GM23338 (cell line): ENCODE measurements around the gene FLNB. TPM values are rescaled to one million over a fixed set of nuclear protein-coding genes. Genes with fewer than 3 reads are reported as not detected.

ENCODE experiments used
- ATAC-seq: fragments of 200-7000 bp; cut with Tn5 transposase; 3 replicates; pipeline ENCODE4 v1.9.1; 2020
- DNase-seq: peaks from one replicate; pipeline ENCODE4 v3.0.0-alpha.2; 2015; ENCODE audit warnings: low spot score
- H2AFZ ChIP-seq: fragments of 200-600 bp; sonication (generic); 2 replicates; pipeline ENCODE4 v1.8.0; 2016; ENCODE audit warnings: antibody characterized with exemption, mild to moderate bottlenecking, moderate library complexity
- H3F3A ChIP-seq: fragments of 200-600 bp; sonication (generic); replicated peaks from 2 replicates; pipeline ENCODE4 v1.8.0; 2017; ENCODE audit warnings: antibody characterized with exemption, mixed run types, low read depth
- H3K27ac ChIP-seq: fragments of 200-600 bp; sonication (generic); 2 replicates; pipeline ENCODE4 v1.6.1; 2016; ENCODE audit warnings: low read depth
- H3K27me3 ChIP-seq: fragments of 200-600 bp; sonication (generic); 2 replicates; pipeline ENCODE4 v1.8.0; 2016; ENCODE audit warnings: mild to moderate bottlenecking, mixed run types, moderate library complexity; ENCODE audit not compliant: insufficient read depth
- H3K36me3 ChIP-seq: fragments of 200-600 bp; sonication (generic); 2 replicates; pipeline ENCODE4 v1.8.0; 2016; ENCODE audit warnings: mild to moderate bottlenecking; ENCODE audit not compliant: insufficient read depth
- H3K4me1 ChIP-seq: fragments of 200-600 bp; sonication (generic); 2 replicates; pipeline ENCODE4 v1.8.0; 2016; ENCODE audit warnings: mild to moderate bottlenecking, moderate library complexity; ENCODE audit not compliant: insufficient read depth
- H3K4me2 ChIP-seq: fragments of 200-600 bp; sonication (generic); 2 replicates; pipeline ENCODE4 v1.7.1; 2017; ENCODE audit warnings: mixed run types
- H3K4me3 ChIP-seq: fragments of 200-600 bp; sonication (generic); 2 replicates; pipeline ENCODE4 v1.6.1; 2016; ENCODE audit warnings: mixed run types
- H3K79me2 ChIP-seq: fragments of 200-600 bp; sonication (generic); replicated peaks from 2 replicates; pipeline ENCODE4 v1.8.0; 2017; ENCODE audit warnings: mild to moderate bottlenecking; ENCODE audit not compliant: insufficient read depth
- H3K9me2 ChIP-seq: fragments of 200-600 bp; sonication (generic); 2 replicates; pipeline ENCODE4 v1.8.0; 2017; ENCODE audit not compliant: insufficient read depth
- H4K20me1 ChIP-seq: fragments of 200-600 bp; sonication (generic); replicated peaks from 2 replicates; pipeline ENCODE4 v1.8.0; 2017; ENCODE audit warnings: mild to moderate bottlenecking; ENCODE audit not compliant: insufficient read depth
- H3K27ac Mint-ChIP-seq: 2 replicates; pipeline ENCODE4 v1.8.0; 2020; ENCODE audit warnings: inconsistent platforms, mild to moderate bottlenecking, moderate library complexity, mixed read lengths
- H3K27me3 Mint-ChIP-seq: 3 replicates; pipeline ENCODE4 v1.8.0; 2022; ENCODE audit warnings: low read depth, mild to moderate bottlenecking, moderate library complexity, mixed read lengths, inconsistent platforms; ENCODE audit not compliant: insufficient read depth, poor library complexity
- H3K36me3 Mint-ChIP-seq: 3 replicates; pipeline ENCODE4 v1.8.0; 2021; ENCODE audit warnings: low read depth, mild to moderate bottlenecking, inconsistent platforms, moderate library complexity, mixed read lengths
- H3K4me1 Mint-ChIP-seq: 3 replicates; pipeline ENCODE4 v1.8.0; 2020; ENCODE audit warnings: mild to moderate bottlenecking, inconsistent platforms, mixed read lengths
- H3K4me3 Mint-ChIP-seq: 3 replicates; pipeline ENCODE4 v1.8.0; 2021; ENCODE audit warnings: moderate library complexity, mild to moderate bottlenecking, inconsistent platforms, mixed read lengths
- H3K9me3 Mint-ChIP-seq: 3 replicates; pipeline ENCODE4 v1.8.0; 2020; ENCODE audit warnings: moderate library complexity, mild to moderate bottlenecking, inconsistent platforms, mixed read lengths
- CREB1 ChIP-seq: fragments of 250-450 bp; sonication (Bioruptor Pico); IDR thresholded peaks from 2 replicates; pipeline ENCODE4 v1.5.0; 2020; ENCODE audit warnings: low read depth, mild to moderate bottlenecking, moderate library complexity
- EZH2 ChIP-seq: fragments of 200-600 bp; sonication (generic); IDR thresholded peaks from one replicate; pipeline ENCODE4 v1.8.0; 2017; ENCODE audit warnings: antibody characterized with exemption, mild to moderate bottlenecking, low read depth; ENCODE audit not compliant: unreplicated experiment
- EZH2phosphoT487 ChIP-seq: fragments of 200-600 bp; sonication (generic); IDR thresholded peaks from one replicate; pipeline ENCODE4 v1.8.1; 2018; ENCODE audit warnings: antibody characterized with exemption; ENCODE audit not compliant: unreplicated experiment
- JUNB ChIP-seq: IDR thresholded peaks from one replicate; pipeline ENCODE4 v1.6.1; 2016; ENCODE audit warnings: antibody characterized with exemption; ENCODE audit not compliant: unreplicated experiment
- NANOG ChIP-seq: IDR thresholded peaks from 2 replicates; pipeline ENCODE4 v1.6.1; 2016; ENCODE audit warnings: antibody characterized with exemption, borderline replicate concordance
- REST ChIP-seq: IDR thresholded peaks from one replicate; pipeline ENCODE4 v1.6.1; 2018; ENCODE audit warnings: antibody characterized with exemption; ENCODE audit not compliant: unreplicated experiment
- STAT1 ChIP-seq: IDR thresholded peaks from one replicate; pipeline ENCODE4 v1.6.1; 2016; ENCODE audit warnings: antibody characterized with exemption; ENCODE audit not compliant: unreplicated experiment
- ZNF114 ChIP-seq: fragments of 250-450 bp; sonication (Bioruptor Pico); IDR thresholded peaks from 2 replicates; pipeline ENCODE4 v1.5.0; 2020; ENCODE audit warnings: mild to moderate bottlenecking, moderate library complexity
- ZNF331 ChIP-seq: fragments of 250-450 bp; sonication (Bioruptor Pico); IDR thresholded peaks from 2 replicates; pipeline ENCODE4 v1.5.0; 2020; ENCODE audit warnings: low read depth, mild to moderate bottlenecking, moderate library complexity
- polyA plus RNA-seq: library from polyadenylated mRNA; unstranded; fragments of >200 nt; fragmentation: Nextera tagmentation; extraction: Ambion mirVana; gene quantifications from 2 replicates; pipeline ENCODE4 v1.2.1, GENCODE V29; 2016
- total RNA-seq: library from RNA; depleted of rRNA; stranded (reverse); fragments of >200 nt; shearing (Covaris generic); gene quantifications from 2 replicates; pipeline ENCODE4 v1.2.3, GENCODE V29; 2014
- TF ChIP-seq, protein P1 (sequence below), 2 experiments: fragments of 200-600 bp in 1 of 2; sonication (generic) in 1 of 2; conservative IDR thresholded peaks; 2 replicates each; pipeline versions ENCODE4 v1.5.1 to v1.6.1; 2016 to 2017; ENCODE audit warnings: antibody characterized with exemption in 2 of 2, low read depth in 2 of 2, mild to moderate bottlenecking in 2 of 2, moderate library complexity in 1 of 2
- TF ChIP-seq, protein P2 (sequence below): IDR thresholded peaks from 2 replicates; pipeline ENCODE4 v1.6.1; 2016; ENCODE audit warnings: antibody characterized with exemption
- TF ChIP-seq, protein P3 (sequence below): fragments of 250-450 bp; sonication (Bioruptor Pico); IDR thresholded peaks from 2 replicates; pipeline ENCODE4 v1.5.0; 2020; ENCODE audit warnings: mild to moderate bottlenecking, moderate library complexity

Gene FLNB
- total and polyA plus RNA-seq, 2 experiments from 2014 or later, result 39.7 to 179 TPM

DNA sequence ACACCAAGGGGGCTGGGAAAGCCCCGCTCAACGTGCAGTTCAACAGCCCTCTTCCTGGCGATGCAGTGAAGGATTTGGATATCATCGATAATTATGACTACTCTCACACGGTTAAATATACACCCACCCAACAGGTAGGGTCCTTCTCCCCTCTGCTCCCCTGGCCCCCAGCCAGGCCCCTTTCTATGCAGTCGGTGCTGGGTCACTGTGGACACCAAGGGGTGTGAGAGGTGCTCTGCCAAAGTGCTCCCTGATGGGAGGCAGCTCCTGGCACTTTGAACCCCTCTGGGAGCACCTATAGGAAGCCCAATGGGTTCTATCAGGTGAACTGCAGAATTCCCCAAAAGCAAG lies 103.9 kb downstream of the FLNB start:
- Mint-ChIP-seq H3K4me3 (no peak overlapping the region), H3K9me3 (no peaks in the 10 kb centered on the region), H3K4me1 (no peaks in the 10 kb centered on the region), H3K36me3 (peaks cover 73% of the 10 kb centered on the region), H3K27ac (no peak overlapping the region; the same call in 1 of the 2 replicates), H3K27me3 (peaks cover 1% of the 10 kb centered on the region)
- Histone ChIP-seq H2AFZ (no peak overlapping the region), H3K27me3 (no peaks in the 10 kb centered on the region), H4K20me1 (peaks cover 4% of the 10 kb centered on the region), H3K4me3 (no peak overlapping the region), H3K79me2 (no peaks in the 10 kb centered on the region; the same call in 1 of the 2 replicates), H3K27ac (0 out of 2 replicates have a peak overlapping the region, but pooled peaks have one; percentile 32), H3K9me2 (no peaks in the 10 kb centered on the region), H3K4me2 (no peak overlapping the region), H3K4me1 (no peaks in the 10 kb centered on the region), H3F3A (no peaks in the 10 kb centered on the region), H3K36me3 (peaks cover 50% of the 10 kb centered on the region)
- TF ChIP-seq NANOG (no peak), REST (no peak), CREB1 (no peak), JUNB (no peak), ZNF331 (no peak), ZNF114 (no peak), EZH2phosphoT487 (no peak), STAT1 (no peak), EZH2 (no peak)
- TF ChIP-seq, protein P1, sequence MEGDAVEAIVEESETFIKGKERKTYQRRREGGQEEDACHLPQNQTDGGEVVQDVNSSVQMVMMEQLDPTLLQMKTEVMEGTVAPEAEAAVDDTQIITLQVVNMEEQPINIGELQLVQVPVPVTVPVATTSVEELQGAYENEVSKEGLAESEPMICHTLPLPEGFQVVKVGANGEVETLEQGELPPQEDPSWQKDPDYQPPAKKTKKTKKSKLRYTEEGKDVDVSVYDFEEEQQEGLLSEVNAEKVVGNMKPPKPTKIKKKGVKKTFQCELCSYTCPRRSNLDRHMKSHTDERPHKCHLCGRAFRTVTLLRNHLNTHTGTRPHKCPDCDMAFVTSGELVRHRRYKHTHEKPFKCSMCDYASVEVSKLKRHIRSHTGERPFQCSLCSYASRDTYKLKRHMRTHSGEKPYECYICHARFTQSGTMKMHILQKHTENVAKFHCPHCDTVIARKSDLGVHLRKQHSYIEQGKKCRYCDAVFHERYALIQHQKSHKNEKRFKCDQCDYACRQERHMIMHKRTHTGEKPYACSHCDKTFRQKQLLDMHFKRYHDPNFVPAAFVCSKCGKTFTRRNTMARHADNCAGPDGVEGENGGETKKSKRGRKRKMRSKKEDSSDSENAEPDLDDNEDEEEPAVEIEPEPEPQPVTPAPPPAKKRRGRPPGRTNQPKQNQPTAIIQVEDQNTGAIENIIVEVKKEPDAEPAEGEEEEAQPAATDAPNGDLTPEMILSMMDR (conservative IDR thresholded peaks at IDR 0.05; ENCODE audit: low read depth in 2 of 2), result no peak
- TF ChIP-seq, protein P2, sequence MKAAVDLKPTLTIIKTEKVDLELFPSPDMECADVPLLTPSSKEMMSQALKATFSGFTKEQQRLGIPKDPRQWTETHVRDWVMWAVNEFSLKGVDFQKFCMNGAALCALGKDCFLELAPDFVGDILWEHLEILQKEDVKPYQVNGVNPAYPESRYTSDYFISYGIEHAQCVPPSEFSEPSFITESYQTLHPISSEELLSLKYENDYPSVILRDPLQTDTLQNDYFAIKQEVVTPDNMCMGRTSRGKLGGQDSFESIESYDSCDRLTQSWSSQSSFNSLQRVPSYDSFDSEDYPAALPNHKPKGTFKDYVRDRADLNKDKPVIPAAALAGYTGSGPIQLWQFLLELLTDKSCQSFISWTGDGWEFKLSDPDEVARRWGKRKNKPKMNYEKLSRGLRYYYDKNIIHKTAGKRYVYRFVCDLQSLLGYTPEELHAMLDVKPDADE, result no peak
- TF ChIP-seq, protein P3, sequence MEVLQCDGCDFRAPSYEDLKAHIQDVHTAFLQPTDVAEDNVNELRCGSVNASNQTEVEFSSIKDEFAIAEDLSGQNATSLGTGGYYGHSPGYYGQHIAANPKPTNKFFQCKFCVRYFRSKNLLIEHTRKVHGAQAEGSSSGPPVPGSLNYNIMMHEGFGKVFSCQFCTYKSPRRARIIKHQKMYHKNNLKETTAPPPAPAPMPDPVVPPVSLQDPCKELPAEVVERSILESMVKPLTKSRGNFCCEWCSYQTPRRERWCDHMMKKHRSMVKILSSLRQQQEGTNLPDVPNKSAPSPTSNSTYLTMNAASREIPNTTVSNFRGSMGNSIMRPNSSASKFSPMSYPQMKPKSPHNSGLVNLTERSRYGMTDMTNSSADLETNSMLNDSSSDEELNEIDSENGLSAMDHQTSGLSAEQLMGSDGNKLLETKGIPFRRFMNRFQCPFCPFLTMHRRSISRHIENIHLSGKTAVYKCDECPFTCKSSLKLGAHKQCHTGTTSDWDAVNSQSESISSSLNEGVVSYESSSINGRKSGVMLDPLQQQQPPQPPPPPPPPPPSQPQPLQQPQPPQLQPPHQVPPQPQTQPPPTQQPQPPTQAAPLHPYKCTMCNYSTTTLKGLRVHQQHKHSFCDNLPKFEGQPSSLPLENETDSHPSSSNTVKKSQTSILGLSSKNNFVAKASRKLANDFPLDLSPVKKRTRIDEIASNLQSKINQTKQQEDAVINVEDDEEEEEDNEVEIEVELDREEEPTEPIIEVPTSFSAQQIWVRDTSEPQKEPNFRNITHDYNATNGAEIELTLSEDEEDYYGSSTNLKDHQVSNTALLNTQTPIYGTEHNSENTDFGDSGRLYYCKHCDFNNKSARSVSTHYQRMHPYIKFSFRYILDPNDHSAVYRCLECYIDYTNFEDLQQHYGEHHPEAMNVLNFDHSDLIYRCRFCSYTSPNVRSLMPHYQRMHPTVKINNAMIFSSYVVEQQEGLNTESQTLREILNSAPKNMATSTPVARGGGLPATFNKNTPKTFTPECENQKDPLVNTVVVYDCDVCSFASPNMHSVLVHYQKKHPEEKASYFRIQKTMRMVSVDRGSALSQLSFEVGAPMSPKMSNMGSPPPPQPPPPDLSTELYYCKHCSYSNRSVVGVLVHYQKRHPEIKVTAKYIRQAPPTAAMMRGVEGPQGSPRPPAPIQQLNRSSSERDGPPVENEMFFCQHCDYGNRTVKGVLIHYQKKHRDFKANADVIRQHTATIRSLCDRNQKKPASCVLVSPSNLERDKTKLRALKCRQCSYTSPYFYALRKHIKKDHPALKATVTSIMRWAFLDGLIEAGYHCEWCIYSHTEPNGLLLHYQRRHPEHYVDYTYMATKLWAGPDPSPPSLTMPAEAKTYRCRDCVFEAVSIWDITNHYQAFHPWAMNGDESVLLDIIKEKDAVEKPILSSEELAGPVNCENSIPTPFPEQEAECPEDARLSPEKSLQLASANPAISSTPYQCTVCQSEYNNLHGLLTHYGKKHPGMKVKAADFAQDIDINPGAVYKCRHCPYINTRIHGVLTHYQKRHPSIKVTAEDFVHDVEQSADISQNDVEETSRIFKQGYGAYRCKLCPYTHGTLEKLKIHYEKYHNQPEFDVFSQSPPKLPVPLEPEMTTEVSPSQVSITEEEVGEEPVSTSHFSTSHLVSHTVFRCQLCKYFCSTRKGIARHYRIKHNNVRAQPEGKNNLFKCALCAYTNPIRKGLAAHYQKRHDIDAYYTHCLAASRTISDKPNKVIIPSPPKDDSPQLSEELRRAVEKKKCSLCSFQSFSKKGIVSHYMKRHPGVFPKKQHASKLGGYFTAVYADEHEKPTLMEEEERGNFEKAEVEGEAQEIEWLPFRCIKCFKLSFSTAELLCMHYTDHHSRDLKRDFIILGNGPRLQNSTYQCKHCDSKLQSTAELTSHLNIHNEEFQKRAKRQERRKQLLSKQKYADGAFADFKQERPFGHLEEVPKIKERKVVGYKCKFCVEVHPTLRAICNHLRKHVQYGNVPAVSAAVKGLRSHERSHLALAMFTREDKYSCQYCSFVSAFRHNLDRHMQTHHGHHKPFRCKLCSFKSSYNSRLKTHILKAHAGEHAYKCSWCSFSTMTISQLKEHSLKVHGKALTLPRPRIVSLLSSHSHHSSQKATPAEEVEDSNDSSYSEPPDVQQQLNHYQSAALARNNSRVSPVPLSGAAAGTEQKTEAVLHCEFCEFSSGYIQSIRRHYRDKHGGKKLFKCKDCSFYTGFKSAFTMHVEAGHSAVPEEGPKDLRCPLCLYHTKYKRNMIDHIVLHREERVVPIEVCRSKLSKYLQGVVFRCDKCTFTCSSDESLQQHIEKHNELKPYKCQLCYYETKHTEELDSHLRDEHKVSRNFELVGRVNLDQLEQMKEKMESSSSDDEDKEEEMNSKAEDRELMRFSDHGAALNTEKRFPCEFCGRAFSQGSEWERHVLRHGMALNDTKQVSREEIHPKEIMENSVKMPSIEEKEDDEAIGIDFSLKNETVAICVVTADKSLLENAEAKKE, result no peak
- ATAC-seq, result no peak
- DNase-seq, result no peak
